SU-DHL-6 (cell line): ENCODE measurements around the gene ZNF101.

Experiments
- EZH2phosphoT487 ChIP-seq: fragments of 200-600 bp; sonication (generic), shearing (Covaris generic); conservative IDR thresholded peaks from 2 replicates; pipeline ENCODE4 v1.6.1; 2018; ENCODE audit warnings: mild to moderate bottlenecking, antibody characterized with exemption, low read length, moderate library complexity, mixed read lengths
- TF ChIP-seq, protein P1 (sequence below): fragments of 200-600 bp; sonication (generic); IDR thresholded peaks from one replicate; pipeline ENCODE4 v1.5.1; 2017; ENCODE audit warnings: antibody characterized with exemption, mild to moderate bottlenecking, low read length, moderate library complexity; ENCODE audit not compliant: insufficient read depth, poor library complexity, severe bottlenecking

DNA sequence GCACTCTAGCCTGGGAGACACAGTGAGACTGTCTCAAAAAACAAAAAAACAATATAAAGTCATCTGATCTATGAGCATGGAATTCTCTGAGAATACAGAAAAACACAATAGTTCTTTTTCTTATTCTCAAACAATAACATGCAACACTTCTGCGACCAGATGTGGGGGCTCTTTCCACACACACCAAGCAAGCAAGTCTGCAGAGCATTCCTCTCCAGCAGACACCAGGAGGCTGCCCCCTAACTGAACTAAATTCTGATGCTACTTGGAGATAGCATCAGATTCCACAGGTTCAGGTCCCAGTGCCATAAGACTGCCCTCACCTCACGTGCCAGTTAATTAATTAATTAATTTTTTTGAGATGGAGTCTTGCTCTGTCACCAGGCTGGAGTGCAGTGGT lies 27.7 kb downstream of the ZNF101 start:
- TF ChIP-seq, protein P1, sequence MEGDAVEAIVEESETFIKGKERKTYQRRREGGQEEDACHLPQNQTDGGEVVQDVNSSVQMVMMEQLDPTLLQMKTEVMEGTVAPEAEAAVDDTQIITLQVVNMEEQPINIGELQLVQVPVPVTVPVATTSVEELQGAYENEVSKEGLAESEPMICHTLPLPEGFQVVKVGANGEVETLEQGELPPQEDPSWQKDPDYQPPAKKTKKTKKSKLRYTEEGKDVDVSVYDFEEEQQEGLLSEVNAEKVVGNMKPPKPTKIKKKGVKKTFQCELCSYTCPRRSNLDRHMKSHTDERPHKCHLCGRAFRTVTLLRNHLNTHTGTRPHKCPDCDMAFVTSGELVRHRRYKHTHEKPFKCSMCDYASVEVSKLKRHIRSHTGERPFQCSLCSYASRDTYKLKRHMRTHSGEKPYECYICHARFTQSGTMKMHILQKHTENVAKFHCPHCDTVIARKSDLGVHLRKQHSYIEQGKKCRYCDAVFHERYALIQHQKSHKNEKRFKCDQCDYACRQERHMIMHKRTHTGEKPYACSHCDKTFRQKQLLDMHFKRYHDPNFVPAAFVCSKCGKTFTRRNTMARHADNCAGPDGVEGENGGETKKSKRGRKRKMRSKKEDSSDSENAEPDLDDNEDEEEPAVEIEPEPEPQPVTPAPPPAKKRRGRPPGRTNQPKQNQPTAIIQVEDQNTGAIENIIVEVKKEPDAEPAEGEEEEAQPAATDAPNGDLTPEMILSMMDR, result no peak
- TF ChIP-seq EZH2phosphoT487, result no peak
